Kidney epithelial cell (primary cell): ENCODE results near the gene MALRD1. TPM values are rescaled to one million over a fixed set of nuclear protein-coding genes. Genes with fewer than 3 reads are reported as not detected.

Experiments
- DNase-seq: peaks from one replicate; pipeline ENCODE4 v3.0.0-alpha.2; 2010; ENCODE audit warnings: low read depth
- H3K27me3 ChIP-seq: 2 replicates; pipeline ENCODE4 v1.6.0; 2011; ENCODE audit warnings: low read length; ENCODE audit not compliant: control insufficient read depth, insufficient read depth
- H3K36me3 ChIP-seq: 2 replicates; pipeline ENCODE4 v1.5.1; 2011; ENCODE audit warnings: low read length; ENCODE audit not compliant: control insufficient read depth, insufficient read depth
- H3K4me3 ChIP-seq: 2 replicates; pipeline ENCODE4 v1.5.1; 2011; ENCODE audit warnings: low read depth, mild to moderate bottlenecking, control low read depth, low read length
- total RNA-seq: library from RNA; depleted of rRNA; stranded (reverse); fragments of >200 nt; gene quantifications from 2 replicates; pipeline ENCODE4 v1.2.3, GENCODE V29; 2015
- TF ChIP-seq, protein P1 (sequence below): IDR thresholded peaks from 2 replicates; pipeline ENCODE4 v1.5.1; 2011; ENCODE audit warnings: mild to moderate bottlenecking, moderate library complexity, low read length, control low read depth, inconsistent platforms; ENCODE audit not compliant: insufficient read depth, poor library complexity, severe bottlenecking

MALRD1 gene
- total RNA-seq, 1 donor from 2014 or later, result 0.08 TPM

DNA sequence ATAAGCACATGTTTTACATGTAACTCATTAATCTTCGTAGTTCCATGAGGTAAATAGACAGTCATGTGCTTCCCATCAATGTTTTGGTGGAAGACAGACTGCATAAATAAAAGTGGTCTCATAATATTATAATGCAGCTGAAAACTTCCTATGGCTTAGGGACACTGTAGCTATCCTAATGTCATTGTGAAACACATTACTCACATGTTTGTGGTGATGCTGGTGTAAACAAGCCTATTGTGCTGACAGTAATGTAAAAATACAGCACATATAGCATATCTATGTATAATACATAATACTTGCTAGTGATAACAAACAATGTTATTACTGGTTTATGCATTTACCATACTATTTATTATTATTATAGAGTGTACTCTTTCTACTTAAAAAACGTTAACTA is 730.4 kb downstream of the MALRD1 start:
- H3K4me3 ChIP-seq, result no peak overlapping the region
- no peaks in the 10 kb centered on the region for H3K27me3 ChIP-seq
- no peak for DNase-seq
- H3K36me3 ChIP-seq, result no peaks in the 10 kb centered on the region
- TF ChIP-seq, protein P1, sequence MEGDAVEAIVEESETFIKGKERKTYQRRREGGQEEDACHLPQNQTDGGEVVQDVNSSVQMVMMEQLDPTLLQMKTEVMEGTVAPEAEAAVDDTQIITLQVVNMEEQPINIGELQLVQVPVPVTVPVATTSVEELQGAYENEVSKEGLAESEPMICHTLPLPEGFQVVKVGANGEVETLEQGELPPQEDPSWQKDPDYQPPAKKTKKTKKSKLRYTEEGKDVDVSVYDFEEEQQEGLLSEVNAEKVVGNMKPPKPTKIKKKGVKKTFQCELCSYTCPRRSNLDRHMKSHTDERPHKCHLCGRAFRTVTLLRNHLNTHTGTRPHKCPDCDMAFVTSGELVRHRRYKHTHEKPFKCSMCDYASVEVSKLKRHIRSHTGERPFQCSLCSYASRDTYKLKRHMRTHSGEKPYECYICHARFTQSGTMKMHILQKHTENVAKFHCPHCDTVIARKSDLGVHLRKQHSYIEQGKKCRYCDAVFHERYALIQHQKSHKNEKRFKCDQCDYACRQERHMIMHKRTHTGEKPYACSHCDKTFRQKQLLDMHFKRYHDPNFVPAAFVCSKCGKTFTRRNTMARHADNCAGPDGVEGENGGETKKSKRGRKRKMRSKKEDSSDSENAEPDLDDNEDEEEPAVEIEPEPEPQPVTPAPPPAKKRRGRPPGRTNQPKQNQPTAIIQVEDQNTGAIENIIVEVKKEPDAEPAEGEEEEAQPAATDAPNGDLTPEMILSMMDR, result no peak

DNA sequence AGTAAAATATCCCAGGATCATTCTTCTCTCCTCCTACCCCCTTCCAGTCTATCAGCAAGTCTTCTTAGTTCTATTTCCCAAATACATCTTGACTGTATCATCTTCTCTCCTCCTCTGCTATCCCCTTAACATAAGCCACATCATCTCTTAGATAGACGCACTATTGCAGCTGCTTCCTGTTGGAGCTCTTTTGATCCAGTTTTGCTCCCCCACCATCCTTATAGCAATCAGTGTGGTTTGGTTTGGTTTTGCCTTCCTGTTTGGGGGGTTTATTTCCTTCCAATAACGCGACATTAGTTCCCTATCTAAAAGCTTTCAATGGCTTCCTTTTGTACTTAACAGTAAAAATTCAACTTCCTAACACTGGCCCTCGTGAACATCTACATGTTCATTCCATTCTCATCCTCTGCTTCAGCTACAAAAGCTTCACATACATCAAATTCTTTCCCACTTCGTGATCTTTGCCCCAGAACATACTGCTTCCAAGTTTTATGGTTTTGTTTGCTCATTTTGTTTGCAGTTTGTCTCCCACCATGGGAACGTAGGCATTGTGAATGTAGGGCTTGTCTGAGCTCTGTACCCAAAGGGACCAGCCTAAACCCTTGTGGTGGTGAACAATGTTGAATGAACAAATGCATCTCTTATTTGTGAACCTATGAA is 734.0 kb downstream of the MALRD1 start:
- TF ChIP-seq, protein P1, result no peak
- no peak for DNase-seq
- Histone ChIP-seq H3K27me3 (no peaks in the 10 kb centered on the region), H3K4me3 (no peak overlapping the region), H3K36me3 (no peaks in the 10 kb centered on the region)

DNA sequence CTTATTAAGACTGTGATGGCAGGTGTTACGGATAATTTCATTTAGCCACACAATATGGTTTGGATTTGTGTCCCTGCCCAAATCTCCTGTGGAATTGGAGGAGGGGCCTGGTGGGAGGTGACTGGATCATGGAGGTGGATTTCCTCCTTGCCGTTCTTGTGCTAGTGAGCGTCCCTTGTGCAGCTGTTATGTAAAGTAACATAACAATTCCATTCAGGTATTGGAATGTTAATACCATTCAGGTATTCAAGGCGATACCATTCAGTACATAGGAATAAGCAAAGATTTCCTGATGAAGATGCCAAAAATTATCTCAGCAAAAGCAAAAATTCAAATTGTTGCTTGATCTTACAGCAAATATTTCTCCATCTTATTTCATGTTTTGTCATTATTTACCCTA is 735.1 kb downstream of the MALRD1 start:
- TF ChIP-seq, protein P1, result no peak
- no peaks in the 10 kb centered on the region for H3K27me3 ChIP-seq
- no peak overlapping the region for H3K4me3 ChIP-seq
- DNase-seq, result no peak
- no peaks in the 10 kb centered on the region for H3K36me3 ChIP-seq
